Uterus (tissue), 4 donors: Measurements from ENCODE around the gene TTLL13. TPM values are rescaled to one million over a fixed set of nuclear protein-coding genes. Genes with fewer than 3 reads are reported as not detected.

Experiments used
- DNase-seq, 2 donors: peaks; one replicate each; pipeline ENCODE4 v3.0.0-alpha.2; 2019 to 2020
- H3K27ac ChIP-seq, 2 donors: fragments of 200-600 bp; sonication (generic); 1 replicate in 1 of 2; 2 replicates in 1 of 2; pipeline ENCODE4 v1.5.1; 2016 to 2018
- H3K27me3 ChIP-seq, 2 donors: fragments of 200-600 bp; sonication (generic); one replicate each; pipeline ENCODE4 v1.5.1; 2018 to 2019; ENCODE audit warnings: control low read depth in 1 of 2
- H3K36me3 ChIP-seq, 2 donors: fragments of 200-600 bp; sonication (generic); one replicate each; pipeline ENCODE4 v1.5.1; 2019; ENCODE audit warnings: control low read depth in 1 of 2
- H3K4me1 ChIP-seq, 2 donors: fragments of 200-600 bp; sonication (generic); one replicate each; pipeline ENCODE4 v1.5.1; 2018 to 2019; ENCODE audit warnings: control low read depth in 1 of 2
- H3K4me3 ChIP-seq, 2 donors: fragments of 200-600 bp; sonication (generic); 1 replicate in 1 of 2; 2 replicates in 1 of 2; pipeline ENCODE4 v1.5.1; 2018 to 2019; ENCODE audit warnings: mild to moderate bottlenecking in 1 of 2
- H3K9me3 ChIP-seq, 2 donors: fragments of 200-600 bp; sonication (generic); one replicate each; pipeline ENCODE4 v1.5.1; 2019; ENCODE audit warnings: control low read depth in 1 of 2
- CTCF ChIP-seq, 4 experiments: fragments of 200-600 bp in 2 of 4; fragments of 450-650 bp in 2 of 4; sonication (generic) in 2 of 4; IDR thresholded peaks; one replicate each; pipeline ENCODE4 v1.5.1; 2016 to 2019; ENCODE audit warnings: antibody characterized with exemption in 4 of 4, mild to moderate bottlenecking in 2 of 4, moderate library complexity in 1 of 4
- POLR2A ChIP-seq, 2 donors: fragments of 450-650 bp; IDR thresholded peaks; one replicate each; pipeline ENCODE4 v1.6.1; 2016; ENCODE audit warnings: antibody characterized with exemption in 2 of 2, mild to moderate bottlenecking in 1 of 2, moderate library complexity in 1 of 2
- intact Hi-C: fragments of 100-400 bp; cut with DNase I; formaldehyde crosslinking; loops from one replicate; pipeline ENCODE4 v1.15.1; 2023; ENCODE audit warnings: low total_unique reads
- total RNA-seq, 4 donors: library from RNA; depleted of rRNA in 3 of 4; stranded (reverse); fragments of >200 nt in 3 of 4; gene quantifications; one replicate each; pipeline versions ENCODE4 v1.1.0 to v1.2.4, GENCODE V29; 2014 to 2023
- donor health status: DM: yes; HTN: yes; CAD: no.

Gene TTLL13
- under 1 TPM in 1 of 4 donors, not detected in 3; 0.41 TPM for total RNA-seq

- peak within 1 kb of the TSS; percentile 26 to 68 for H3K27ac ChIP-seq
Observed at GRCh38 chr15:90249203-90249863, at the start of gene TTLL13. TSS of gene TTLL13 (plus strand) at chr15:90249556. CDS start at chr15:90250631, 1,075 bp downstream.

GRCh38 chr15:90200534-90201129 lies 48.7 kb upstream of the TTLL13 start:
- TF ChIP-seq CTCF (IDR thresholded peaks at IDR 0.05) (no peak), POLR2A (IDR thresholded peaks at IDR 0.05) (no peak)
- Histone ChIP-seq H3K4me3 (peak overlapping the region; percentile 43 to 74), H3K4me1 (peaks cover 0 to 5% of the 10 kb centered on the region in 2 donors), H3K27me3 (no peaks in the 10 kb centered on the region), H3K27ac (peak overlapping the region; percentile 71 to 72), H3K9me3 (no peaks in the 10 kb centered on the region), H3K36me3 (no peaks in the 10 kb centered on the region)
- intact Hi-C loops: no loop called here
- DNase-seq: no peak

More at GRCh38 chr15:90249203-90249863, at the start of gene TTLL13:
- Histone ChIP-seq H3K4me1 (no peaks in the 10 kb centered on the region), H3K9me3 (no peaks in the 10 kb centered on the region), H3K4me3 (peak within 1 kb of the TSS; percentile 48 to 62), H3K27me3 (no peaks in the 10 kb centered on the region), H3K36me3 (no peaks in the 10 kb centered on the region)
- peak in 1 of 2 donors; percentile 57 for TF ChIP-seq POLR2A (IDR thresholded peaks at IDR 0.05)
- TF ChIP-seq CTCF (IDR thresholded peaks at IDR 0.05): peak in 1 of 4 experiments; percentile 24
- peak; percentile 94 to 96 for DNase-seq
- intact Hi-C loops: no loop called here

- intact Hi-C loops: no loop called here
- DNase-seq: peak; percentile 58 to 66
- TF ChIP-seq CTCF (IDR thresholded peaks at IDR 0.05) (no peak), POLR2A (IDR thresholded peaks at IDR 0.05) (no peak)
- Histone ChIP-seq H3K4me1 (peaks cover 0 to 5% of the 10 kb centered on the region in 2 donors), H3K4me3 (peak within 1 kb of the TSS; percentile 43 to 74), H3K27ac (peak within 1 kb of the TSS; percentile 71 to 72), H3K9me3 (no peaks in the 10 kb centered on the region), H3K27me3 (no peaks in the 10 kb centered on the region), H3K36me3 (no peaks in the 10 kb centered on the region)
Observed at GRCh38 chr15:90201130-90201943, 48.0 kb upstream of the TTLL13 start, which contains the start of gene SEMA4B. TSS of gene SEMA4B (plus strand) at chr15:90201330. CDS start at chr15:90201579, 249 bp downstream.

GRCh38 chr15:90201944-90202375 lies 47.4 kb upstream of the TTLL13 start:
- Histone ChIP-seq H3K4me3 (peak overlapping the region; percentile 43 to 74), H3K27me3 (no peaks in the 10 kb centered on the region), H3K27ac (no peak overlapping the region), H3K36me3 (no peaks in the 10 kb centered on the region), H3K9me3 (no peaks in the 10 kb centered on the region), H3K4me1 (peaks cover 0 to 5% of the 10 kb centered on the region in 2 donors)
- no peak for TF ChIP-seq CTCF (IDR thresholded peaks at IDR 0.05)
- no peak for DNase-seq
- intact Hi-C loops: no loop called here
